DLD1 (cell line): Measurements from ENCODE around the gene HSD11B1L.

Experiments
- in situ Hi-C: cut with HindIII; loops from 2 replicates; pipeline ENCODE4 v1.10.0; 2017; ENCODE audit warnings: low sequenced_read_pairs

Gene HSD11B1L

GRCh38 chr19:5680437-5681368 is at the start of gene HSD11B1L, which contains the start of gene MICOS13:
TSS of gene HSD11B1L (plus strand) at chr19:5681027. CDS start at chr19:5684833, 3,806 bp downstream.
TSS of gene MICOS13 (minus strand) at chr19:5680516. CDS start at chr19:5680486, 30 bp downstream.
- in situ Hi-C loops, result no loop called here

- in situ Hi-C loops, result no loop called here
Observed at GRCh38 chr19:5631567-5632240, 49.1 kb upstream of the HSD11B1L start.

- in situ Hi-C loops, result no loop called here
Observed at GRCh38 chr19:5632241-5632612, 48.6 kb upstream of the HSD11B1L start.

- in situ Hi-C loops, result no loop called here
Observed at GRCh38 chr19:5632657-5633056, 48.2 kb upstream of the HSD11B1L start.

- in situ Hi-C loops, result no loop called here
Observed at GRCh38 chr19:5635427-5635826, 45.4 kb upstream of the HSD11B1L start.

GRCh38 chr19:5637971-5638370 is 42.9 kb upstream of the HSD11B1L start:
- in situ Hi-C loops, result no loop called here

GRCh38 chr19:5641171-5641570 is 39.7 kb upstream of the HSD11B1L start:
- in situ Hi-C loops, result no loop called here

- in situ Hi-C loops, result no loop called here
Observed at GRCh38 chr19:5642204-5642603, 38.6 kb upstream of the HSD11B1L start.

GRCh38 chr19:5643060-5643459 is 37.8 kb upstream of the HSD11B1L start:
- in situ Hi-C loops, result no loop called here

- in situ Hi-C loops, result no loop called here
Observed at GRCh38 chr19:5644037-5644436, 36.8 kb upstream of the HSD11B1L start.

- in situ Hi-C loops, result no loop called here
Observed at GRCh38 chr19:5645409-5645808, 35.4 kb upstream of the HSD11B1L start.

- in situ Hi-C loops, result no loop called here
Observed at GRCh38 chr19:5646703-5647102, 34.1 kb upstream of the HSD11B1L start.

- in situ Hi-C loops, result no loop called here
Observed at GRCh38 chr19:5648464-5648863, 32.4 kb upstream of the HSD11B1L start.

- in situ Hi-C loops, result no loop called here
Observed at GRCh38 chr19:5651361-5651760, 29.5 kb upstream of the HSD11B1L start.

- in situ Hi-C loops, result no loop called here
Observed at GRCh38 chr19:5652261-5652660, 28.6 kb upstream of the HSD11B1L start.

- in situ Hi-C loops, result no loop called here
Observed at GRCh38 chr19:5654931-5655330, 25.9 kb upstream of the HSD11B1L start.

- in situ Hi-C loops, result no loop called here
Observed at GRCh38 chr19:5655412-5655811, 25.4 kb upstream of the HSD11B1L start.

- in situ Hi-C loops, result no loop called here
Observed at GRCh38 chr19:5661483-5661882, 19.3 kb upstream of the HSD11B1L start.

GRCh38 chr19:5663904-5664303 is 16.9 kb upstream of the HSD11B1L start:
- in situ Hi-C loops, result no loop called here

GRCh38 chr19:5664515-5664914 is 16.3 kb upstream of the HSD11B1L start:
- in situ Hi-C loops, result no loop called here

GRCh38 chr19:5665781-5666513 is 14.9 kb upstream of the HSD11B1L start:
- in situ Hi-C loops, result no loop called here
